GM12878 (cell line): ENCODE data around the gene AURKA. TPM values are rescaled to one million over a fixed set of nuclear protein-coding genes. Genes with fewer than 3 reads are reported as not detected.

Experiments
- ATAC-seq: fragments of 200-7000 bp; cut with Tn5 transposase; 3 replicates; pipeline ENCODE4 v1.9.1; 2020; ENCODE audit warnings: mild to moderate bottlenecking, moderate library complexity
- BruUV-seq: library from RNA; stranded (reverse); fragments of 400-500 nt; replicated peaks from 2 replicates; lab custom pipeline; 2021; lab: Mats Ljungman, UMichigan
- CTCF ChIA-PET: fragments of 300-600 bp; sonication (Branson Sonifier 250); formaldehyde crosslinking; extraction: SDS; loops from one replicate; lab custom pipeline; 2021; ENCODE audit warnings: inconsistent platforms; lab: Yijun Ruan, JAX
- POLR2A ChIA-PET: fragments of 350-600 bp; formaldehyde crosslinking; extraction: SDS; loops from one replicate; lab custom pipeline; 2021; ENCODE audit warnings: inconsistent platforms; lab: Charles Lee
- RAD21 ChIA-PET: fragments of 300-600 bp; sonication (Branson Sonifier 250); formaldehyde crosslinking; loops from one replicate; lab custom pipeline; 2023; ENCODE audit warnings: antibody characterized with exemption; ENCODE audit not compliant: unreplicated experiment; lab: Charles Lee
- SMC1A ChIA-PET: fragments of 300-600 bp; sonication (Branson Sonifier 250); formaldehyde crosslinking; loops from one replicate; lab custom pipeline; 2023; ENCODE audit not compliant: unreplicated experiment, uncharacterized antibody; lab: Charles Lee
- DNase-seq: peaks from one replicate; pipeline ENCODE4 v3.0.0-alpha.2; 2011; ENCODE audit warnings: low read depth, low spot score
- FAIRE-seq: peaks from 3 replicates; lab custom pipeline; 2011; peaks lifted over from hg19 to GRCh38; lab: Jason Lieb, UNC
- H2AFZ ChIP-seq: 2 replicates; pipeline ENCODE4 v1.6.0; 2011; ENCODE audit warnings: low read depth, low read length, control low read depth; ENCODE audit not compliant: control insufficient read depth
- H3K27ac ChIP-seq: 2 replicates; pipeline ENCODE4 v1.5.1; 2011; ENCODE audit warnings: control low read depth; ENCODE audit not compliant: control insufficient read depth, insufficient read depth
- H3K27me3 ChIP-seq, 2 experiments: replicated peaks in 1 of 2; 2 replicates each; pipeline versions ENCODE4 v1.6.0 to v1.6.1; 2011; ENCODE audit warnings: low read length in 1 of 2; ENCODE audit not compliant: control insufficient read depth in 2 of 2, insufficient read depth in 2 of 2
- H3K36me3 ChIP-seq, 2 experiments: 2 replicates each; pipeline ENCODE4 v1.5.1; 2011; ENCODE audit warnings: low read length in 1 of 2; ENCODE audit not compliant: control insufficient read depth in 2 of 2, insufficient read depth in 2 of 2
- H3K4me1 ChIP-seq: 2 replicates; pipeline ENCODE4 v1.6.1; 2011; ENCODE audit warnings: mild to moderate bottlenecking, low read length, moderate library complexity, mixed read lengths; ENCODE audit not compliant: control insufficient read depth, insufficient read depth
- H3K4me2 ChIP-seq: 2 replicates; pipeline ENCODE4 v1.6.0; 2011; ENCODE audit warnings: control low read depth; ENCODE audit not compliant: control insufficient read depth, insufficient read depth
- H3K4me3 ChIP-seq: fragments of 200-600 bp; sonication (generic); 2 replicates; pipeline ENCODE4 v1.5.1; 2016
- H3K79me2 ChIP-seq: 2 replicates; pipeline ENCODE4 v1.6.0; 2011; ENCODE audit warnings: low read length; ENCODE audit not compliant: control insufficient read depth, insufficient read depth
- H3K9ac ChIP-seq: 2 replicates; pipeline ENCODE4 v1.8.0; 2011; ENCODE audit warnings: low read length, control low read depth, mixed read lengths; ENCODE audit not compliant: control insufficient read depth, insufficient read depth
- H3K9me3 ChIP-seq: replicated peaks from 3 replicates; pipeline ENCODE4 v1.5.1; 2011; ENCODE audit warnings: mild to moderate bottlenecking, low read length; ENCODE audit not compliant: control insufficient read depth, insufficient read depth
- H4K20me1 ChIP-seq: 2 replicates; pipeline ENCODE4 v1.6.0; 2011; ENCODE audit not compliant: control insufficient read depth, insufficient read depth
- ATF7 ChIP-seq: fragments of 450-650 bp; IDR thresholded peaks from 2 replicates; pipeline ENCODE4 v1.6.1; 2016; ENCODE audit warnings: low read depth, mild to moderate bottlenecking
- EGR1 ChIP-seq, 2 experiments: IDR thresholded peaks; 1 replicate in 1 of 2; 2 replicates in 1 of 2; pipeline ENCODE4 v1.6.1; 2011 to 2012; ENCODE audit warnings: low read depth in 2 of 2, low read length in 2 of 2, borderline replicate concordance in 1 of 2, mild to moderate bottlenecking in 1 of 2, moderate library complexity in 1 of 2
- HDAC2 ChIP-seq: fragments of 200-600 bp; sonication (generic); IDR thresholded peaks from 2 replicates; pipeline ENCODE4 v1.6.1; 2017
- JUNB ChIP-seq: IDR thresholded peaks from 2 replicates; pipeline ENCODE4 v1.6.1; 2016; ENCODE audit warnings: antibody characterized with exemption, mild to moderate bottlenecking
- NFXL1 ChIP-seq: fragments of 450-650 bp; IDR thresholded peaks from 2 replicates; pipeline ENCODE4 v1.6.1; 2017; ENCODE audit warnings: antibody characterized with exemption, mild to moderate bottlenecking, borderline replicate concordance
- PML ChIP-seq: IDR thresholded peaks from 2 replicates; pipeline ENCODE4 v1.6.1; 2012; ENCODE audit warnings: low read length, inconsistent platforms
- RAD51 ChIP-seq: fragments of 450-650 bp; IDR thresholded peaks from 2 replicates; pipeline ENCODE4 v1.6.1; 2016; ENCODE audit warnings: moderate library complexity, mild to moderate bottlenecking, inconsistent platforms
- RB1 ChIP-seq: fragments of 450-650 bp; formaldehyde crosslinking; IDR thresholded peaks from 2 replicates; pipeline ENCODE4 v1.6.1; 2017; ENCODE audit warnings: mild to moderate bottlenecking, borderline replicate concordance
- YY1 ChIP-seq: IDR thresholded peaks from 2 replicates; pipeline ENCODE4 v1.6.1; 2011; ENCODE audit warnings: low read depth, mild to moderate bottlenecking, low read length
- ZZZ3 ChIP-seq: IDR thresholded peaks from 2 replicates; pipeline ENCODE4 v1.6.1; 2011; ENCODE audit warnings: low read depth; ENCODE audit not compliant: control insufficient read depth, insufficient read length
- WGBS: methylation state at CpG from one replicate; pipeline ENCODE4 v1.1.6; 2016; ENCODE audit warnings: low lambda C conversion rate; ENCODE audit not compliant: insufficient replicate concordance, insufficient coverage; ENCODE audit errors: missing lambda C conversion rate; 5-methylcytosine and 5-hydroxymethylcytosine counted together
- in situ Hi-C: fragments of 300-500 bp; cut with MboI; formaldehyde crosslinking; loops from 9 replicates; pipeline ENCODE4 v1.14.3; 2018; ENCODE audit warnings: mixed read lengths
- intact Hi-C: fragments of 100-400 bp; cut with micrococcal nuclease; formaldehyde crosslinking; loops from one replicate; pipeline ENCODE4 v1.14.2; 2022; ENCODE audit not compliant: unreplicated experiment
- polyA plus RNA-seq, 11 experiments: library from polyadenylated mRNA; depleted of rRNA in 4 of 11; unstranded in 6 of 11; stranded (reverse) in 5 of 11; fragments of >200 nt; fragmentation: Nextera tagmentation in 4 of 11; fragmentation: Illumina TruSeq in 1 of 11; extraction: Ambion mirVana in 4 of 11; extraction: Trizol in 1 of 11; gene quantifications; 1 replicate in 1 of 11; 2 replicates in 10 of 11; pipeline versions ENCODE4 v1.2.1 to v1.2.3, GENCODE V29; 2011 to 2016; ENCODE audit warnings: inconsistent platforms in 2 of 11, missing spikeins in 2 of 11, low read depth in 1 of 11
- total RNA-seq, 4 experiments: library from RNA; depleted of rRNA in 3 of 4; stranded (reverse); fragments of >200 nt in 3 of 4; fragmentation: Illumina TruSeq in 1 of 4; extraction: Trizol in 1 of 4; gene quantifications; 2 replicates each; pipeline versions ENCODE4 v1.2.1 to v1.2.3, GENCODE V29; 2013 to 2021
- TF ChIP-seq, protein P1 (sequence below): fragments of 450-650 bp; IDR thresholded peaks from 2 replicates; pipeline ENCODE4 v1.6.1; 2016; ENCODE audit warnings: mild to moderate bottlenecking
- TF ChIP-seq, protein P2 (sequence below): IDR thresholded peaks from 2 replicates; pipeline ENCODE4 v1.6.1; 2012; ENCODE audit warnings: low read depth, low read length, improper control_type of control experiment
- TF ChIP-seq, protein P3 (sequence below): fragments of 450-650 bp; IDR thresholded peaks from 2 replicates; pipeline ENCODE4 v1.6.1; 2018; ENCODE audit warnings: borderline replicate concordance, mild to moderate bottlenecking; ENCODE audit not compliant: partially characterized antibody

The AURKA gene
- total and polyA plus RNA-seq, 10 of the 15 experiments (the other 5 are each of a cell fraction or from before 2014, with no cell fraction given), result 57.3 to 122 (median 73.4) TPM

DNA sequence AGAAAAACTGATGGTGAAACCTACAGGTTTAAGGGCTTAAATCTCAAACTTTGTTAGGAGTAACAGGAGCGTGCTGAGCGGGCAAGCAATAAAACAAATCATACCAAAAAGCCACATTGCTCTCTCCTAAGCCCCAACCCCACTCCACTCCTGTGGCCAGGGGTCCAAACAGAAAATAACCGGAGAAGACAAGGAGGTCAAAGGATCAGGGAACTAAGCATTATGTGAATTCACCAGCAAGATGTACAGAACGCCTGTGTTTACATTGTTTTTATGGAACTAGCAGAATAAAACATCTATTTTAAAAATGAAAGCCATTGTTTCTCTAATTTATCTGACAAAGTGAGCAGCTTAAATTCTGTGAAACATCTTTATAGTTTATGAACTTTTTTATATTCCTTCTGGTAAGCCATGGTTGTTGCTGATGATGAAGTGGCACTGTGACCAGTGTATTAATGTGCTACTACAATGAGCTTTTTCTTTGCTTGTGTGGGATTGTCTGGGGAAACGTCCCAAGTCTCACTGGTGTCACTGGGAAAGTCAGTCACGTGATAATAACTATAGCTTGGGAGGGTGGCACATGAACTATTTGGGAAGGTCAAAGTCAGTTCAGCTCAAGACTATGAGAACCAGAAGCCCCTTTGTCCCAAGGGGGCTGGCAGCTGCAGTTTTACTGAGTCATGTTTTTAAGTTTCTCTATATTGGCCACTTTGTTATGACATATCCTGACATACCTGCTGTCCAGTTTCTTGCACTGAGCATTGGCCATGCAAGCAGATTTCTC lies 23.5 kb downstream of the AURKA start:
- H2AFZ ChIP-seq, result no peak overlapping the region
- no peaks in the 10 kb centered on the region for H3K27me3 ChIP-seq
- RAD21 ChIA-PET, result no interaction called here
- no peak overlapping the region for H3K9ac ChIP-seq
- BruUV-seq, result no TSS peak
- TF ChIP-seq RAD51, result peak; percentile 22; the same call in 1 of the 2 replicates
- no peak for TF ChIP-seq PML
- no peaks in the 10 kb centered on the region for H3K9me3 ChIP-seq
- no peak overlapping the region for H3K4me3 ChIP-seq
- in situ Hi-C loops (no loop called here), intact Hi-C loops (no loop called here)
- WGBS, result 96% methylated on average over 6 of the region's 6 CpGs
- CTCF ChIA-PET, result no interaction called here
- no peak overlapping the region for H3K4me2 ChIP-seq
- no peak for ATAC-seq
- SMC1A ChIA-PET, result interaction anchor here (2.0 kb wide), 1 partner anchor 16 kb away, joined by 4 read pairs; no protein-coding TSS in a partner anchor
- no peaks in the 10 kb centered on the region for H3K79me2 ChIP-seq
- no peaks in the 10 kb centered on the region for H4K20me1 ChIP-seq
- no peak for DNase-seq
- peaks cover 11 to 30% of the 10 kb centered on the region in 2 experiments for H3K36me3 ChIP-seq
- POLR2A ChIA-PET, result no interaction called here
- no peaks in the 10 kb centered on the region for H3K4me1 ChIP-seq
- no peak overlapping the region for H3K27ac ChIP-seq
- FAIRE-seq, result no peak

DNA sequence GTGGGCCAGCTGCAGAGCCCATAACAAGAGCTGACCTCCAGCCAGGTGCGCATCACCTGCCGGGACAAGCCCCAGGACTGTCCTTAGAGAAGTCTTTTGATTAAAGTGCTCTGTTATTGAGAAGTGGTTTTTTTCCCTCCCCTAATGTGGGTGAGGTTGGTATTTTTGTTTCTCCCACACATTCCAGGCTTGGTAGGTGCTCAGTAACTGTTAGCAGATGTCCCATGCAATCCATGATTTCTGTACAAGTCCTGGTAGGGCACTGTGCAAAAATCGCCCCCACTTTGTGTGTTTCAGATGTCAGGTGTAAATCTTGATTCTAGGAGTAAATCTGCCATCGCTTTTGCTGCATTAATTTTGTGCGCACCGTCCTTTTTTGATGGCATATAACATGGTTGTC lies 28.5 kb downstream of the AURKA start:
- no peak overlapping the region for H3K4me2 ChIP-seq
- no peak overlapping the region for H3K9ac ChIP-seq
- POLR2A ChIA-PET, result no interaction called here
- RAD21 ChIA-PET, result no interaction called here
- H3K36me3 ChIP-seq, result no peaks in the 10 kb centered on the region
- in situ Hi-C loops, result no loop called here
- intact Hi-C loops, result no loop called here
- ATAC-seq (no peak), FAIRE-seq (no peak), DNase-seq (no peak)
- H3K27me3 ChIP-seq, result no peaks in the 10 kb centered on the region
- no peak overlapping the region for H3K27ac ChIP-seq
- H3K4me1 ChIP-seq, result no peaks in the 10 kb centered on the region
- H3K79me2 ChIP-seq, result no peaks in the 10 kb centered on the region
- no TSS peak for BruUV-seq
- WGBS, result 73% methylated on average over 6 of the region's 6 CpGs
- no peaks in the 10 kb centered on the region for H3K9me3 ChIP-seq
- SMC1A ChIA-PET, result no interaction called here
- CTCF ChIA-PET, result no interaction called here
- H2AFZ ChIP-seq, result no peak overlapping the region
- H3K4me3 ChIP-seq, result no peak overlapping the region
- no peaks in the 10 kb centered on the region for H4K20me1 ChIP-seq
- TF ChIP-seq EGR1 (IDR thresholded peaks at IDR 0.05; ENCODE audit: borderline replicate concordance in 1 of 2, low read depth in 2 of 2, low read length in 2 of 2) (no peak), YY1 (no peak), NFXL1 (no peak), HDAC2 (no peak), ATF7 (no peak), JUNB (no peak), RB1 (no peak), ZZZ3 (no peak)
- TF ChIP-seq, protein P1, sequence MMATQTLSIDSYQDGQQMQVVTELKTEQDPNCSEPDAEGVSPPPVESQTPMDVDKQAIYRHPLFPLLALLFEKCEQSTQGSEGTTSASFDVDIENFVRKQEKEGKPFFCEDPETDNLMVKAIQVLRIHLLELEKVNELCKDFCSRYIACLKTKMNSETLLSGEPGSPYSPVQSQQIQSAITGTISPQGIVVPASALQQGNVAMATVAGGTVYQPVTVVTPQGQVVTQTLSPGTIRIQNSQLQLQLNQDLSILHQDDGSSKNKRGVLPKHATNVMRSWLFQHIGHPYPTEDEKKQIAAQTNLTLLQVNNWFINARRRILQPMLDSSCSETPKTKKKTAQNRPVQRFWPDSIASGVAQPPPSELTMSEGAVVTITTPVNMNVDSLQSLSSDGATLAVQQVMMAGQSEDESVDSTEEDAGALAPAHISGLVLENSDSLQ, result no peak
- TF ChIP-seq, protein P2, sequence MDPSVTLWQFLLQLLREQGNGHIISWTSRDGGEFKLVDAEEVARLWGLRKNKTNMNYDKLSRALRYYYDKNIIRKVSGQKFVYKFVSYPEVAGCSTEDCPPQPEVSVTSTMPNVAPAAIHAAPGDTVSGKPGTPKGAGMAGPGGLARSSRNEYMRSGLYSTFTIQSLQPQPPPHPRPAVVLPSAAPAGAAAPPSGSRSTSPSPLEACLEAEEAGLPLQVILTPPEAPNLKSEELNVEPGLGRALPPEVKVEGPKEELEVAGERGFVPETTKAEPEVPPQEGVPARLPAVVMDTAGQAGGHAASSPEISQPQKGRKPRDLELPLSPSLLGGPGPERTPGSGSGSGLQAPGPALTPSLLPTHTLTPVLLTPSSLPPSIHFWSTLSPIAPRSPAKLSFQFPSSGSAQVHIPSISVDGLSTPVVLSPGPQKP, result no peak
- TF ChIP-seq, protein P3, sequence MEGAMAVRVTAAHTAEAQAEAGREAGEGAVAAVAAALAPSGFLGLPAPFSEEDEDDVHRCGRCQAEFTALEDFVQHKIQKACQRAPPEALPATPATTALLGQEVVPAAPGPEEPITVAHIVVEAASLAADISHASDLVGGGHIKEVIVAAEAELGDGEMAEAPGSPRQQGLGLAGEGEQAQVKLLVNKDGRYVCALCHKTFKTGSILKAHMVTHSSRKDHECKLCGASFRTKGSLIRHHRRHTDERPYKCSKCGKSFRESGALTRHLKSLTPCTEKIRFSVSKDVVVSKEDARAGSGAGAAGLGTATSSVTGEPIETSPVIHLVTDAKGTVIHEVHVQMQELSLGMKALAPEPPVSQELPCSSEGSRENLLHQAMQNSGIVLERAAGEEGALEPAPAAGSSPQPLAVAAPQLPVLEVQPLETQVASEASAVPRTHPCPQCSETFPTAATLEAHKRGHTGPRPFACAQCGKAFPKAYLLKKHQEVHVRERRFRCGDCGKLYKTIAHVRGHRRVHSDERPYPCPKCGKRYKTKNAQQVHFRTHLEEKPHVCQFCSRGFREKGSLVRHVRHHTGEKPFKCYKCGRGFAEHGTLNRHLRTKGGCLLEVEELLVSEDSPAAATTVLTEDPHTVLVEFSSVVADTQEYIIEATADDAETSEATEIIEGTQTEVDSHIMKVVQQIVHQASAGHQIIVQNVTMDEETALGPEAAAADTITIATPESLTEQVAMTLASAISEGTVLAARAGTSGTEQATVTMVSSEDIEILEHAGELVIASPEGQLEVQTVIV, result no peak
